Fibroblast of lung (primary cell): ENCODE data around the gene RABAC1. TPM values are rescaled to one million over a fixed set of nuclear protein-coding genes. Genes with fewer than 3 reads are reported as not detected.

Source experiments
- DNase-seq, 2 donors: peaks; one replicate each; pipeline versions ENCODE4 v3.0.0 to v3.0.0-alpha.2; 2010; ENCODE audit warnings: low read depth in 2 of 2
- H2AFZ ChIP-seq: 2 replicates; pipeline ENCODE4 v1.5.1; 2012; ENCODE audit warnings: low read length, control low read depth, inconsistent platforms
- H3K27ac ChIP-seq: 2 replicates; pipeline ENCODE4 v1.5.1; 2011; ENCODE audit warnings: low read length, control low read depth; ENCODE audit not compliant: insufficient read depth
- H3K27me3 ChIP-seq: 2 replicates; pipeline ENCODE4 v1.5.1; 2011; ENCODE audit warnings: mild to moderate bottlenecking, low read length; ENCODE audit not compliant: control insufficient read depth, insufficient read depth
- H3K36me3 ChIP-seq: 2 replicates; pipeline ENCODE4 v1.5.1; 2011; ENCODE audit warnings: low read length; ENCODE audit not compliant: control insufficient read depth, insufficient read depth
- H3K4me1 ChIP-seq: 2 replicates; pipeline ENCODE4 v1.5.1; 2011; ENCODE audit warnings: low read length; ENCODE audit not compliant: control insufficient read depth, insufficient read depth; ENCODE audit errors: extremely low read depth
- H3K4me2 ChIP-seq: 2 replicates; pipeline ENCODE4 v1.5.1; 2011; ENCODE audit warnings: low read length, control low read depth; ENCODE audit not compliant: insufficient read depth; ENCODE audit errors: extremely low read depth
- H3K4me3 ChIP-seq, 4 experiments: fragments of 200-600 bp in 1 of 4; sonication (generic) in 1 of 4; replicated peaks in 1 of 4; 2 replicates each; pipeline ENCODE4 v1.5.1; 2011 to 2016; ENCODE audit warnings: low read length in 4 of 4, low read depth in 3 of 4, mild to moderate bottlenecking in 3 of 4, control low read depth in 2 of 4, inconsistent platforms in 1 of 4, mixed read lengths in 1 of 4; ENCODE audit not compliant: insufficient read depth in 1 of 4; ENCODE audit errors: control extremely low read depth in 1 of 4
- H3K79me2 ChIP-seq: 2 replicates; pipeline ENCODE4 v1.5.1; 2012; ENCODE audit warnings: mild to moderate bottlenecking, low read length, inconsistent platforms; ENCODE audit not compliant: control insufficient read depth, insufficient read depth
- H3K9ac ChIP-seq: 2 replicates; pipeline ENCODE4 v1.5.1; 2011; ENCODE audit warnings: mild to moderate bottlenecking, low read length, control low read depth; ENCODE audit not compliant: insufficient read depth
- H3K9me3 ChIP-seq: 2 replicates; pipeline ENCODE4 v1.5.1; 2012; ENCODE audit warnings: low read depth, low read length; ENCODE audit not compliant: control insufficient read depth, insufficient read depth
- H4K20me1 ChIP-seq: 2 replicates; pipeline ENCODE4 v1.5.1; 2011; ENCODE audit warnings: low read length; ENCODE audit not compliant: control insufficient read depth, insufficient read depth; ENCODE audit errors: extremely low read depth
- CTCF ChIP-seq, 2 donors: IDR thresholded peaks in 1 of 2; conservative IDR thresholded peaks in 1 of 2; 1 replicate in 1 of 2; 2 replicates in 1 of 2; pipeline ENCODE4 v1.5.1; 2011 to 2012; ENCODE audit warnings: low read length in 2 of 2, control low read depth in 1 of 2, inconsistent platforms in 1 of 2, low read depth in 1 of 2, mild to moderate bottlenecking in 1 of 2
- EZH2 ChIP-seq: IDR thresholded peaks from 2 replicates; pipeline ENCODE4 v1.5.1; 2012; ENCODE audit warnings: low read length, control low read depth, mild to moderate bottlenecking; ENCODE audit errors: missing control alignments
- polyA plus RNA-seq, 2 donors: library from polyadenylated mRNA; depleted of rRNA in 1 of 2; stranded (reverse) in 1 of 2; unstranded in 1 of 2; fragments of >200 nt; gene quantifications; 2 replicates each; pipeline ENCODE4 v1.2.1, GENCODE V29; 2011 to 2012; ENCODE audit warnings: missing spikeins in 1 of 2
- total RNA-seq: library from RNA; depleted of rRNA; stranded (reverse); fragments of >200 nt; gene quantifications from 2 replicates; pipeline ENCODE4 v1.2.1, GENCODE V29; 2014

RABAC1 gene
- total and polyA plus RNA-seq, 2 donors (not counting 1 experiment from before 2014, with no cell fraction given) = 163 to 193 TPM

GRCh38 chr19:41910240-41910991 lies 48.7 kb downstream of the RABAC1 start:
- no peak for DNase-seq
- Histone ChIP-seq H4K20me1 (no peaks in the 10 kb centered on the region), H3K4me1 (no peaks in the 10 kb centered on the region), H3K27me3 (peaks cover 35% of the 10 kb centered on the region), H3K4me3 (no peak overlapping the region), H3K9me3 (no peaks in the 10 kb centered on the region), H3K4me2 (no peak overlapping the region), H3K27ac (no peak overlapping the region), H2AFZ (no peak overlapping the region), H3K9ac (no peak overlapping the region), H3K79me2 (no peaks in the 10 kb centered on the region), H3K36me3 (peaks cover 5% of the 10 kb centered on the region)
- TF ChIP-seq EZH2 (no peak), CTCF (conservative IDR thresholded peaks at IDR 0.05 in 1 of 2, IDR thresholded peaks at IDR 0.05 in 1 of 2; ENCODE audit: low read depth in 1 of 2, low read length in 2 of 2) (no peak)

- Histone ChIP-seq H3K9me3 (no peaks in the 10 kb centered on the region), H3K27ac (no peak overlapping the region), H3K36me3 (peaks cover 9% of the 10 kb centered on the region), H2AFZ (no peak overlapping the region), H3K4me3 (no peak overlapping the region), H3K4me1 (no peaks in the 10 kb centered on the region), H3K79me2 (no peaks in the 10 kb centered on the region), H4K20me1 (no peaks in the 10 kb centered on the region), H3K4me2 (no peak overlapping the region), H3K9ac (no peak overlapping the region), H3K27me3 (peaks cover 31% of the 10 kb centered on the region)
- DNase-seq = no peak
- no peak for TF ChIP-seq CTCF (conservative IDR thresholded peaks at IDR 0.05 in 1 of 2, IDR thresholded peaks at IDR 0.05 in 1 of 2; ENCODE audit: low read depth in 1 of 2, low read length in 2 of 2)
- TF ChIP-seq EZH2 = no peak
Measured at GRCh38 chr19:41909706-41910105, 49.4 kb downstream of the RABAC1 start.

- no peak overlapping the region for H3K27ac ChIP-seq
- no peak overlapping the region for H3K4me3 ChIP-seq
- H3K9ac ChIP-seq = no peak overlapping the region
- H4K20me1 ChIP-seq = no peaks in the 10 kb centered on the region
- no peaks in the 10 kb centered on the region for H3K4me1 ChIP-seq
- H3K4me2 ChIP-seq = no peak overlapping the region
- no peaks in the 10 kb centered on the region for H3K79me2 ChIP-seq
- H2AFZ ChIP-seq = no peak overlapping the region
- peaks cover 13% of the 10 kb centered on the region for H3K36me3 ChIP-seq
- peaks cover 27% of the 10 kb centered on the region for H3K27me3 ChIP-seq
- no peak for TF ChIP-seq CTCF (conservative IDR thresholded peaks at IDR 0.05 in 1 of 2, IDR thresholded peaks at IDR 0.05 in 1 of 2; ENCODE audit: low read depth in 1 of 2, low read length in 2 of 2)
- TF ChIP-seq EZH2 = no peak
- DNase-seq = no peak
- H3K9me3 ChIP-seq = no peaks in the 10 kb centered on the region
Measured at GRCh38 chr19:41908724-41909464, 50.2 kb downstream of the RABAC1 start.
